ENCODE results near the gene ZNF664.

Gene ZNF664

GRCh38 chr12:123961585-123962345 is 11.2 kb upstream of the ZNF664 start:
- H4K20me1 ChIP-seq (ENCODE audit: insufficient read depth), result no peaks in the 10 kb centered on the region
- no peak overlapping the region for H3K4me2 ChIP-seq
- no peaks in the 10 kb centered on the region for H3K79me2 ChIP-seq (ENCODE audit: insufficient read depth, low read depth)
- no peaks in the 10 kb centered on the region for H3K4me1 ChIP-seq (ENCODE audit: low read depth, poor library complexity, severe bottlenecking)
- H3K27ac ChIP-seq, result no peak overlapping the region
- H3K27me3 ChIP-seq (ENCODE audit: insufficient read depth, low read depth), result no peaks in the 10 kb centered on the region
- TF ChIP-seq CTCF (conservative IDR thresholded peaks at IDR 0.05; ENCODE audit: low read depth, low read length), result no peak
- no peak overlapping the region for H2AFZ ChIP-seq (ENCODE audit: low read depth)
- no peak overlapping the region for H3K9ac ChIP-seq
- H3K36me3 ChIP-seq (ENCODE audit: insufficient read depth), result no peaks in the 10 kb centered on the region
- H3K4me3 ChIP-seq (IDR thresholded peaks at IDR 0.05; ENCODE audit: insufficient read depth, low read depth, low read length), result no peak overlapping the region

GRCh38 chr12:123962513-123962912 is 10.5 kb upstream of the ZNF664 start:
- Histone ChIP-seq H2AFZ (ENCODE audit: low read depth) (no peak overlapping the region), H3K4me2 (no peak overlapping the region), H3K4me1 (ENCODE audit: low read depth, poor library complexity, severe bottlenecking) (no peaks in the 10 kb centered on the region), H3K79me2 (ENCODE audit: insufficient read depth, low read depth) (no peaks in the 10 kb centered on the region), H3K27me3 (ENCODE audit: insufficient read depth, low read depth) (no peaks in the 10 kb centered on the region), H4K20me1 (ENCODE audit: insufficient read depth) (no peaks in the 10 kb centered on the region), H3K27ac (no peak overlapping the region), H3K4me3 (IDR thresholded peaks at IDR 0.05; ENCODE audit: insufficient read depth, low read depth, low read length) (no peak overlapping the region), H3K36me3 (ENCODE audit: insufficient read depth) (no peaks in the 10 kb centered on the region), H3K9ac (no peak overlapping the region)
- no peak for TF ChIP-seq CTCF (conservative IDR thresholded peaks at IDR 0.05; ENCODE audit: low read depth, low read length)

GRCh38 chr12:123963821-123964220 is 9.2 kb upstream of the ZNF664 start:
- H3K27me3 ChIP-seq (ENCODE audit: insufficient read depth, low read depth), result no peaks in the 10 kb centered on the region
- no peak for TF ChIP-seq CTCF (conservative IDR thresholded peaks at IDR 0.05; ENCODE audit: low read depth, low read length)
- H4K20me1 ChIP-seq (ENCODE audit: insufficient read depth), result no peaks in the 10 kb centered on the region

GRCh38 chr12:123965382-123965781 is 7.6 kb upstream of the ZNF664 start:
- Histone ChIP-seq H3K79me2 (ENCODE audit: insufficient read depth, low read depth) (no peaks in the 10 kb centered on the region), H3K36me3 (ENCODE audit: insufficient read depth) (no peaks in the 10 kb centered on the region), H3K4me3 (IDR thresholded peaks at IDR 0.05; ENCODE audit: insufficient read depth, low read depth, low read length) (no peak overlapping the region), H3K9ac (no peak overlapping the region), H3K27ac (no peak overlapping the region), H3K27me3 (ENCODE audit: insufficient read depth, low read depth) (no peaks in the 10 kb centered on the region), H3K4me2 (no peak overlapping the region), H4K20me1 (ENCODE audit: insufficient read depth) (no peaks in the 10 kb centered on the region), H2AFZ (ENCODE audit: low read depth) (no peak overlapping the region), H3K4me1 (ENCODE audit: low read depth, poor library complexity, severe bottlenecking) (peaks cover under 1% of the 10 kb centered on the region)
- TF ChIP-seq CTCF (conservative IDR thresholded peaks at IDR 0.05; ENCODE audit: low read depth, low read length), result no peak

More at GRCh38 chr12:123963821-123964220, 9.2 kb upstream of the ZNF664 start:
- no peak overlapping the region for H3K27ac ChIP-seq
- no peaks in the 10 kb centered on the region for H3K4me1 ChIP-seq (ENCODE audit: low read depth, poor library complexity, severe bottlenecking)
- H2AFZ ChIP-seq (ENCODE audit: low read depth), result no peak overlapping the region
- no peak overlapping the region for H3K4me3 ChIP-seq (IDR thresholded peaks at IDR 0.05; ENCODE audit: insufficient read depth, low read depth, low read length)
- no peaks in the 10 kb centered on the region for H3K36me3 ChIP-seq (ENCODE audit: insufficient read depth)
- no peak overlapping the region for H3K9ac ChIP-seq
- no peaks in the 10 kb centered on the region for H3K79me2 ChIP-seq (ENCODE audit: insufficient read depth, low read depth)
- no peak overlapping the region for H3K4me2 ChIP-seq
